Neural cell (in vitro differentiated cells): ENCODE measurements around the gene PLXNA2.

ENCODE experiments used
- CTCF ChIP-seq: fragments of 450-650 bp; IDR thresholded peaks from 2 replicates; pipeline ENCODE4 v1.5.1; 2014; ENCODE audit warnings: antibody characterized with exemption, mild to moderate bottlenecking, moderate library complexity; ENCODE audit not compliant: poor library complexity, severe bottlenecking
- EZH2 ChIP-seq: fragments of 200-600, 300-800 bp; shearing (Covaris generic), sonication (generic); IDR thresholded peaks from 2 replicates; pipeline ENCODE4 v1.6.1; 2014; ENCODE audit warnings: antibody characterized with exemption, low read length, borderline replicate concordance, mild to moderate bottlenecking; ENCODE audit not compliant: insufficient read depth, poor library complexity, severe bottlenecking
- MXI1 ChIP-seq: fragments of 450-650 bp; conservative IDR thresholded peaks from 2 replicates; pipeline ENCODE4 v1.6.1; 2014; ENCODE audit warnings: antibody characterized with exemption, mild to moderate bottlenecking; ENCODE audit not compliant: poor library complexity, severe bottlenecking

GRCh38 chr1:208257351-208257750 is 13.2 kb upstream of the PLXNA2 start:
- TF ChIP-seq EZH2 (no peak), CTCF (no peak), MXI1 (no peak)
